ENCODE measurements around the gene CRLF1.
A peak's percentile ranks its signal among the peaks of the same experiment; 100 is the strongest.

Gene CRLF1

GRCh38 chr19:18612772-18613588, 6.4 kb upstream of the CRLF1 start, which contains the start of gene TMEM59L:
Gene TMEM59L, plus strand, starts transcription at chr19:18612870. Its CDS starts 89 bp downstream, at chr19:18612959.
- TF ChIP-seq, protein P1, sequence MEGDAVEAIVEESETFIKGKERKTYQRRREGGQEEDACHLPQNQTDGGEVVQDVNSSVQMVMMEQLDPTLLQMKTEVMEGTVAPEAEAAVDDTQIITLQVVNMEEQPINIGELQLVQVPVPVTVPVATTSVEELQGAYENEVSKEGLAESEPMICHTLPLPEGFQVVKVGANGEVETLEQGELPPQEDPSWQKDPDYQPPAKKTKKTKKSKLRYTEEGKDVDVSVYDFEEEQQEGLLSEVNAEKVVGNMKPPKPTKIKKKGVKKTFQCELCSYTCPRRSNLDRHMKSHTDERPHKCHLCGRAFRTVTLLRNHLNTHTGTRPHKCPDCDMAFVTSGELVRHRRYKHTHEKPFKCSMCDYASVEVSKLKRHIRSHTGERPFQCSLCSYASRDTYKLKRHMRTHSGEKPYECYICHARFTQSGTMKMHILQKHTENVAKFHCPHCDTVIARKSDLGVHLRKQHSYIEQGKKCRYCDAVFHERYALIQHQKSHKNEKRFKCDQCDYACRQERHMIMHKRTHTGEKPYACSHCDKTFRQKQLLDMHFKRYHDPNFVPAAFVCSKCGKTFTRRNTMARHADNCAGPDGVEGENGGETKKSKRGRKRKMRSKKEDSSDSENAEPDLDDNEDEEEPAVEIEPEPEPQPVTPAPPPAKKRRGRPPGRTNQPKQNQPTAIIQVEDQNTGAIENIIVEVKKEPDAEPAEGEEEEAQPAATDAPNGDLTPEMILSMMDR (IDR thresholded peaks at IDR 0.05), result no peak
- DNase-seq (ENCODE audit: low spot score), result no peak
- Histone ChIP-seq H3K27ac (no peak within 1 kb of the TSS), H3K4me3 (peak within 1 kb of the TSS; percentile 83)

DNA sequence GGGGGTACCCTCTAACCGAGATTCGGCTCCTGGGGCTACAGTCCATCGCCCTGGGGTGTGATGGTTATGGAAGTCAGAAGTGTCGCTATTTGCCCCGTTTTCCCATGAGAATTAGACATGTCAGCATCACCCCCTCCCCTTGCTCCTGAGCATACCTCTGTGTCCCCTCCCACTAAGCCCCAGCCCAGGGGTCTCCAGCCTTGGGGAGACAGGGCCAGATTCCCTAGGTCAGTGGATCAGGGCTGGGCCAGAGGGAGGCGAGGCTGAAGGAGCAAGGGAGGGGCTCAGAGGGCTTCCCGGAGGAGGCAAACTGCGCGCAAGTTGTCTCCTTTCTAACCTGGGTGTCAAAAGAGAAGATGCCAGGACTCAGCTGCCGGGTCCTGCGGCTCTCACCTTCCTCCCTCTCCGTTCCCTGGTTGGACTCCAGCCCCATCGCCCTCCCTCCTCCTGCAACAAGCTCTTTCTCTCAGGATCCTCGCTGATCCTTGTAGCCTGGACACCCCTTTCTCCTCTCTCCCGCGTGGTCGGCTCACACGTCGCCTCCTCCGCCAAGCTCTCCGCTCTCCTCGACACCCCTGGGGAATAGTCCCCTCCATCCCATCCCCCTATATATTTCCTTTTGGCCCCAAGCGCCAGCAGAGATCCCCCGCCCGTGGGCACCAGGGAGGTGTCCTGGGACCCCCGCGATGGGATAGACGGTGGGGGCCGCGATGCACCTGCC, 5.6 kb upstream of the CRLF1 start:
- H3K4me3 ChIP-seq, result peak overlapping the region; percentile 83
- H3K27ac ChIP-seq, result no peak overlapping the region
- TF ChIP-seq, protein P1 (IDR thresholded peaks at IDR 0.05), result no peak
- no peak for DNase-seq (ENCODE audit: low spot score)

DNA sequence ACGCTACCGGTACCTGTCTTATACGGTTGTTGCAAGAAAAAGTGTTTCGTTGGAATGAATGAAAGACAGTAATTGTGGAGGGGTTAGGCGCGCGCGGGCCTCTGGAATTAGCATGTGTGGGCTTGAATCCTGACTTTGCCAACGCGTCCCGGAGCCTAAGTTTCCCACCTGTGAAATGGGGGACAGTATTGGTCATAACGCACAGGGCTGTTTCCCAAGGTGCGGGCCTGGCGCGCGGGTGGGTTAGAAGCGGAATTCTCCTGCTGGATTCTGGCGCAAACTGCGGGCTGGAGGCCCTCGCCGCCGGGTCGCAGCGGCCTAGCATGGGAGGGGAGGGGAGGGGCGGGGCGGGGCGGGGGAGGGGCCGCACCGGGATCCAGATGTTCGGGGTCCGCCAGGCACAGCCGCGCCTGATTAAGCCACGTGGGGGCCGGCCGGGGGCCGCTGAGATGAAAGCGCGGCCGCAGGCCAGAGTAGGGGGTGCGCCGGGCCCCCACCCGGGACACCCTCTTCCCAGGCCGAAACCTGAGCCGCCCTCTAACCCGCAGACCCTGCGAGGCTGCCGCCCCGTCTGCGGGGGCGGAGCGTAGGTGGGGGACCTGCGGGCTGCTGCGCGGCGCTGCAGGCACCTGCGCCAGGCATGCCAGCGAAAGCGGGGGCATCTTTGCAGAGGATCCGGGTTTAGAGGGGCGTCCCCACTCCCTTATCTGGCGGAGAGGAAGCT, 4.9 kb upstream of the CRLF1 start:
- TF ChIP-seq, protein P1 (IDR thresholded peaks at IDR 0.05), result no peak
- Histone ChIP-seq H3K27ac (no peak overlapping the region), H3K4me3 (peak overlapping the region; percentile 83)
- DNase-seq (ENCODE audit: low spot score), result no peak

GRCh38 chr19:18610556-18611326, 4.1 kb upstream of the CRLF1 start:
- DNase-seq (ENCODE audit: low spot score), result peak; percentile 72
- TF ChIP-seq, protein P1 (IDR thresholded peaks at IDR 0.05), result no peak
- H3K4me3 ChIP-seq, result peak overlapping the region; percentile 83
- H3K27ac ChIP-seq, result no peak overlapping the region

- Histone ChIP-seq H3K4me3 (no peak overlapping the region), H3K27ac (no peak overlapping the region)
- TF ChIP-seq, protein P1 (IDR thresholded peaks at IDR 0.05), result no peak
- no peak for DNase-seq (ENCODE audit: low spot score)
Measured at GRCh38 chr19:18610245-18610555, 3.6 kb upstream of the CRLF1 start.

DNA sequence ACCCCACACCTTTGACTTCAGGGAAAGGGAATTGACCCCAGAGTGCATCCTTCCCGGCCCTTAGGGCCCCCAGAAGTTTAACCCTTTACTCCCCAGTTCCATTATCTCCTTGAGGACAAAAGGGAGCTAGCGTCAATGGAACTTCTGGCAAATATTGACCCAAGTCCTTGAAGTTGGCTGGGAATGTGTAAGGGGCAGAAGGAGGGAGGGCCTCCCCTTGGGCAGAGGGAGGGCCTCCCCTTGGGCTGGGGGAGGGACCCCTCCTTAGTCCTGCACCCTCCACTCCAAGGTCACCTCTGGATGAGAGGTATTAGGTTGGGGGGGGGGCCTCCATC, 3.1 kb upstream of the CRLF1 start:
- no peak overlapping the region for H3K4me3 ChIP-seq
- DNase-seq (ENCODE audit: low spot score), result no peak
- H3K27ac ChIP-seq, result no peak overlapping the region
- TF ChIP-seq, protein P1 (IDR thresholded peaks at IDR 0.05), result no peak

Data from coronary artery (tissue), 2 donors.